ENCODE results near the gene PRKCE. TPM values are rescaled to one million over a fixed set of nuclear protein-coding genes. Genes with fewer than 3 reads are reported as not detected.

PRKCE gene
- total RNA-seq, 5 donors from 2014 or later (not counting 1 experiment from before 2014, with no cell fraction given) = 16.5 to 29.8 (median 23.4) TPM

DNA sequence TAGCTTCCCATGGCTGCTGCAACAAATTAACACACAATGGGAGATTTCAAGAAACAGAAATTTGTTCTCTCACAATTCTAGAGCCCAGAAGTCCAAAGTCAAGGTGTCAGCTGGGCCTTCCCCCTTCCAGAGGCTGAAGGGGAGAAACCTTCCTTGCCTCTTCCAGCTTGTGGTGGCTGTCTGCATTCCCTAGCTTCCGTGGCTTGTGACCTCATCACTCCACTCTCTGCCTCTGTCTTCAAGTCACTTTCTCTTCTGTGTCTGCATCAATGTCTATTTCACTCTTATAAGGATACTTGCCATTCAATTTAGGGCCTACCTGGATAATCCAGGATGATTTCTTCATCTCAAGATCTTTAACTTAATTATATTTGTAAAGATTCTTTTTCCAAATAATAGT lies 23.6 kb upstream of the PRKCE start:
- Histone ChIP-seq H3K27me3 (replicated peaks in 1 of 2; ENCODE audit: control insufficient read depth in 2 of 2, extremely low read depth in 1 of 2, insufficient read depth in 2 of 2, low read length in 1 of 2) (peaks cover 0 to 7% of the 10 kb centered on the region in 2 experiments), H3K4me3 (ENCODE audit: control insufficient read depth in 1 of 2, extremely low read depth in 1 of 2, low read length in 1 of 2) (no peak overlapping the region), H3K27ac (ENCODE audit: low read length) (no peak overlapping the region), H3K9me3 (no peaks in the 10 kb centered on the region), H3K4me1 (ENCODE audit: control insufficient read depth in 1 of 2, extremely low read depth in 1 of 2, insufficient read depth in 2 of 2, low read length in 2 of 2) (no peaks in the 10 kb centered on the region), H3K36me3 (ENCODE audit: control insufficient read depth in 2 of 2, extremely low read depth in 1 of 2, insufficient read depth in 1 of 2, low read length in 1 of 2) (no peaks in the 10 kb centered on the region)
- 80% methylated on average over 1 of the region's 1 CpG for WGBS (ENCODE audit: insufficient coverage)
- Mint-ChIP-seq H3K4me1 (no peaks in the 10 kb centered on the region), H3K9me3 (no peaks in the 10 kb centered on the region), H3K4me3 (no peak overlapping the region), H3K27me3 (peaks cover 19 to 29% of the 10 kb centered on the region in 2 donors), H3K36me3 (no peaks in the 10 kb centered on the region), H3K27ac (no peak overlapping the region)
- DNase-seq = no peak
- ATAC-seq (replicated peaks in 1 of 4) = no peak
- POLR2A ChIA-PET = interaction anchor here in 1 of 2 donors (0.6 kb wide), 1 partner anchor 1070 kb away, joined by 5 read pairs; no protein-coding TSS in a partner anchor
- CTCF ChIA-PET = no interaction called here

GRCh38 chr2:45629971-45630370 lies 21.5 kb upstream of the PRKCE start:
- Mint-ChIP-seq H3K4me3 (no peak overlapping the region), H3K27me3 (peaks cover 14 to 27% of the 10 kb centered on the region in 2 donors), H3K36me3 (no peaks in the 10 kb centered on the region), H3K27ac (no peak overlapping the region), H3K9me3 (no peaks in the 10 kb centered on the region), H3K4me1 (no peaks in the 10 kb centered on the region)
- POLR2A ChIA-PET = no interaction called here
- Histone ChIP-seq H3K4me1 (ENCODE audit: control insufficient read depth in 1 of 2, extremely low read depth in 1 of 2, insufficient read depth in 2 of 2, low read length in 2 of 2) (no peaks in the 10 kb centered on the region), H3K27me3 (replicated peaks in 1 of 2; ENCODE audit: control insufficient read depth in 2 of 2, extremely low read depth in 1 of 2, insufficient read depth in 2 of 2, low read length in 1 of 2) (peaks cover 0 to 7% of the 10 kb centered on the region in 2 experiments), H3K4me3 (ENCODE audit: control insufficient read depth in 1 of 2, extremely low read depth in 1 of 2, low read length in 1 of 2) (no peak overlapping the region), H3K9me3 (no peaks in the 10 kb centered on the region), H3K27ac (ENCODE audit: low read length) (no peak overlapping the region), H3K36me3 (ENCODE audit: control insufficient read depth in 2 of 2, extremely low read depth in 1 of 2, insufficient read depth in 1 of 2, low read length in 1 of 2) (no peaks in the 10 kb centered on the region)
- ATAC-seq (replicated peaks in 1 of 4) (no peak), DNase-seq (no peak)
- WGBS (ENCODE audit: insufficient coverage) = no CpG with 5 or more reads among the region's 1 CpG
- CTCF ChIA-PET = no interaction called here

DNA sequence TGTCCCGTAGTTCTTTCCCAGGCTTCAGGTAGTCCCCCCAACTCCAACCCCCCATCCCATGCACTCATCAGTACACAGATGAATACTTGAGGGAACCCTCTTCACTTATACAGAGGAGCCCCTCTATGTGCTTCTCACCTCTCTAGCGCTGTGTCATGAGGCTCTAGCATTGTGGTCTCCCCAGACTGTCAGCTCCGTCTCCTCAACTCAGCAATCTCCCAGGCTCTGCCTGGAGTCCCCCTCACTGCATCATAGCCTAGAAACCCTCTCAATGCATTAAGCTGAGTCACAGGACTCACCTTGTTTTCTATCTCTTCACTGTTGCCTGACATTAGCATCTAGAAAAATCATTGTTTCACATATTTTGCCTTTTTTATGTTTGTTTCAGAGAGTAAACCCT lies 20.2 kb upstream of the PRKCE start:
- POLR2A ChIA-PET = no interaction called here
- no peak overlapping the region for H3K4me3 ChIP-seq (ENCODE audit: control insufficient read depth in 1 of 2, extremely low read depth in 1 of 2, low read length in 1 of 2)
- H3K4me3 Mint-ChIP-seq = no peak overlapping the region

GRCh38 chr2:45631955-45632354 lies 19.5 kb upstream of the PRKCE start:
- H3K27me3 Mint-ChIP-seq = peaks cover 17 to 30% of the 10 kb centered on the region in 2 donors
- WGBS (ENCODE audit: insufficient coverage) = no CpG with 5 or more reads among the region's 3 CpGs
- DNase-seq (no peak), ATAC-seq (replicated peaks in 1 of 4) (no peak)
- no peak overlapping the region for H3K4me3 Mint-ChIP-seq
- no peaks in the 10 kb centered on the region for H3K4me1 Mint-ChIP-seq
- H3K27ac Mint-ChIP-seq = no peak overlapping the region
- CTCF ChIA-PET = no interaction called here
- H3K36me3 Mint-ChIP-seq = no peaks in the 10 kb centered on the region
- Histone ChIP-seq H3K27me3 (replicated peaks in 1 of 2; ENCODE audit: control insufficient read depth in 2 of 2, extremely low read depth in 1 of 2, insufficient read depth in 2 of 2, low read length in 1 of 2) (peaks cover 0 to 12% of the 10 kb centered on the region in 2 experiments), H3K9me3 (no peaks in the 10 kb centered on the region), H3K4me3 (ENCODE audit: control insufficient read depth in 1 of 2, extremely low read depth in 1 of 2, low read length in 1 of 2) (no peak overlapping the region), H3K36me3 (ENCODE audit: control insufficient read depth in 2 of 2, extremely low read depth in 1 of 2, insufficient read depth in 1 of 2, low read length in 1 of 2) (no peaks in the 10 kb centered on the region), H3K27ac (ENCODE audit: low read length) (no peak overlapping the region), H3K4me1 (ENCODE audit: control insufficient read depth in 1 of 2, extremely low read depth in 1 of 2, insufficient read depth in 2 of 2, low read length in 2 of 2) (no peaks in the 10 kb centered on the region)
- POLR2A ChIA-PET = no interaction called here
- no peaks in the 10 kb centered on the region for H3K9me3 Mint-ChIP-seq

More for the DNA sequence above, 20.2 kb upstream of the PRKCE start:
- H3K27me3 Mint-ChIP-seq = peaks cover 17 to 30% of the 10 kb centered on the region in 2 donors
- CTCF ChIA-PET = no interaction called here
- H3K9me3 Mint-ChIP-seq = no peaks in the 10 kb centered on the region
- no peak overlapping the region for H3K27ac Mint-ChIP-seq
- no peaks in the 10 kb centered on the region for H3K36me3 Mint-ChIP-seq
- 78% methylated on average over 3 of the region's 3 CpGs for WGBS (ENCODE audit: insufficient coverage)
- H3K4me1 ChIP-seq (ENCODE audit: control insufficient read depth in 1 of 2, extremely low read depth in 1 of 2, insufficient read depth in 2 of 2, low read length in 2 of 2) = no peaks in the 10 kb centered on the region
- H3K9me3 ChIP-seq = no peaks in the 10 kb centered on the region
- ATAC-seq (replicated peaks in 1 of 4) (no peak), DNase-seq (no peak)
- no peak overlapping the region for H3K27ac ChIP-seq (ENCODE audit: low read length)
- H3K4me1 Mint-ChIP-seq = no peaks in the 10 kb centered on the region
- H3K27me3 ChIP-seq (replicated peaks in 1 of 2; ENCODE audit: control insufficient read depth in 2 of 2, extremely low read depth in 1 of 2, insufficient read depth in 2 of 2, low read length in 1 of 2) = peaks cover 0 to 7% of the 10 kb centered on the region in 2 experiments
- no peaks in the 10 kb centered on the region for H3K36me3 ChIP-seq (ENCODE audit: control insufficient read depth in 2 of 2, extremely low read depth in 1 of 2, insufficient read depth in 1 of 2, low read length in 1 of 2)

GRCh38 chr2:45634223-45634622 lies 17.3 kb upstream of the PRKCE start:
- Mint-ChIP-seq H3K36me3 (no peaks in the 10 kb centered on the region), H3K27me3 (peaks cover 22 to 35% of the 10 kb centered on the region in 2 donors), H3K27ac (no peak overlapping the region), H3K4me1 (no peaks in the 10 kb centered on the region), H3K9me3 (no peaks in the 10 kb centered on the region), H3K4me3 (no peak overlapping the region)
- no peak for ATAC-seq (replicated peaks in 1 of 4)
- ChIA-PET POLR2A (no interaction called here), CTCF (interaction anchor here in 1 of 2 donors (0.6 to 0.9 kb wide), 2 partner anchors 29 to 147 kb away, joined by 3 read pairs; no protein-coding TSS in a partner anchor)
- no peak overlapping the region for H3K27ac ChIP-seq (ENCODE audit: low read length)
- no peak overlapping the region for H3K4me3 ChIP-seq (ENCODE audit: control insufficient read depth in 1 of 2, extremely low read depth in 1 of 2, low read length in 1 of 2)
- H3K36me3 ChIP-seq (ENCODE audit: control insufficient read depth in 2 of 2, extremely low read depth in 1 of 2, insufficient read depth in 1 of 2, low read length in 1 of 2) = no peaks in the 10 kb centered on the region
- no peak for DNase-seq
- no peaks in the 10 kb centered on the region for H3K9me3 ChIP-seq
- no peaks in the 10 kb centered on the region for H3K4me1 ChIP-seq (ENCODE audit: control insufficient read depth in 1 of 2, extremely low read depth in 1 of 2, insufficient read depth in 2 of 2, low read length in 2 of 2)
- peaks cover 0 to 16% of the 10 kb centered on the region in 2 experiments for H3K27me3 ChIP-seq (replicated peaks in 1 of 2; ENCODE audit: control insufficient read depth in 2 of 2, extremely low read depth in 1 of 2, insufficient read depth in 2 of 2, low read length in 1 of 2)
- no CpG with 5 or more reads among the region's 5 CpGs for WGBS (ENCODE audit: insufficient coverage)

- no peaks in the 10 kb centered on the region for H3K9me3 ChIP-seq
- 67% methylated on average over 1 of the region's 5 CpGs for WGBS (ENCODE audit: insufficient coverage)
- no peak overlapping the region for H3K27ac ChIP-seq (ENCODE audit: low read length)
- H3K27me3 ChIP-seq (replicated peaks in 1 of 2; ENCODE audit: control insufficient read depth in 2 of 2, extremely low read depth in 1 of 2, insufficient read depth in 2 of 2, low read length in 1 of 2) = peaks cover 0 to 24% of the 10 kb centered on the region in 2 experiments
- Mint-ChIP-seq H3K4me1 (no peaks in the 10 kb centered on the region), H3K36me3 (no peaks in the 10 kb centered on the region), H3K27ac (no peak overlapping the region), H3K27me3 (peaks cover 19 to 31% of the 10 kb centered on the region in 2 donors), H3K9me3 (no peaks in the 10 kb centered on the region), H3K4me3 (no peak overlapping the region)
- DNase-seq (no peak), ATAC-seq (replicated peaks in 1 of 4) (no peak)
- ChIA-PET CTCF (no interaction called here), POLR2A (no interaction called here)
- no peaks in the 10 kb centered on the region for H3K4me1 ChIP-seq (ENCODE audit: control insufficient read depth in 1 of 2, extremely low read depth in 1 of 2, insufficient read depth in 2 of 2, low read length in 2 of 2)
- H3K4me3 ChIP-seq (ENCODE audit: control insufficient read depth in 1 of 2, extremely low read depth in 1 of 2, low read length in 1 of 2) = no peak overlapping the region
- H3K36me3 ChIP-seq (ENCODE audit: control insufficient read depth in 2 of 2, extremely low read depth in 1 of 2, insufficient read depth in 1 of 2, low read length in 1 of 2) = no peaks in the 10 kb centered on the region
Observed at GRCh38 chr2:45636008-45636407, 15.5 kb upstream of the PRKCE start.

DNA sequence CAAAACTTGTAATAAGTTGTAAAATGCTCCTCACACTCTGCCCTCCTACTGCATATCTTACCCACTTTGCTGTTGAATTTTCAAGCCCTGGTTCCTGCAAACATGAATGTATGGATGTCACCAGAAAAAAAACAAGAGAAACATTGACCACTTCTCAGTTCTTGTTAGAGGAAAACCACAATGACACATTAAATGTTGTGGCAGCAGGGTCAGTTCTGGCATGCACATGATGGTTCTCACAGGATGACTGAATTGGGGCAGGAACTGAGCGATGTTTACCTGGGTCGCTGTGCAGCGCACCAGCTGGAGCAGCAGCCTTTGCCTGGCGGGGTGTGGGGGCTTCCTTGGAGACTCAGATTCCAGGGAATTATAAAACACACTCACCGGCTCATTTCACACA lies 14.0 kb upstream of the PRKCE start:
- CTCF ChIA-PET = no interaction called here
- no peaks in the 10 kb centered on the region for H3K36me3 Mint-ChIP-seq
- Histone ChIP-seq H3K27ac (ENCODE audit: low read length) (no peak overlapping the region), H3K4me1 (ENCODE audit: control insufficient read depth in 1 of 2, extremely low read depth in 1 of 2, insufficient read depth in 2 of 2, low read length in 2 of 2) (no peaks in the 10 kb centered on the region), H3K36me3 (ENCODE audit: control insufficient read depth in 2 of 2, extremely low read depth in 1 of 2, insufficient read depth in 1 of 2, low read length in 1 of 2) (no peaks in the 10 kb centered on the region), H3K27me3 (replicated peaks in 1 of 2; ENCODE audit: control insufficient read depth in 2 of 2, extremely low read depth in 1 of 2, insufficient read depth in 2 of 2, low read length in 1 of 2) (peaks cover 0 to 24% of the 10 kb centered on the region in 2 experiments), H3K4me3 (ENCODE audit: control insufficient read depth in 1 of 2, extremely low read depth in 1 of 2, low read length in 1 of 2) (no peak overlapping the region), H3K9me3 (no peaks in the 10 kb centered on the region)
- H3K27ac Mint-ChIP-seq = no peak overlapping the region
- H3K9me3 Mint-ChIP-seq = no peaks in the 10 kb centered on the region
- no CpG with 5 or more reads among the region's 5 CpGs for WGBS (ENCODE audit: insufficient coverage)
- peak in 1 of 35 experiments; percentile 20 for DNase-seq
- H3K27me3 Mint-ChIP-seq = peaks cover 17 to 26% of the 10 kb centered on the region in 2 donors
- POLR2A ChIA-PET = no interaction called here
- ATAC-seq (replicated peaks in 1 of 4) = no peak
- no peak overlapping the region for H3K4me3 Mint-ChIP-seq
- no peaks in the 10 kb centered on the region for H3K4me1 Mint-ChIP-seq
